GM12874 (cell line): ENCODE measurements around the gene TTC17.

ENCODE experiments used
- CTCF ChIP-seq: IDR thresholded peaks from 2 replicates; pipeline ENCODE4 v1.5.1; 2011; ENCODE audit warnings: low read depth, mild to moderate bottlenecking, control low read depth, low read length, moderate library complexity; ENCODE audit not compliant: insufficient read depth

TTC17 gene

GRCh38 chr11:43393765-43394355 lies 35.1 kb downstream of the TTC17 start:
- TF ChIP-seq CTCF = no peak

DNA sequence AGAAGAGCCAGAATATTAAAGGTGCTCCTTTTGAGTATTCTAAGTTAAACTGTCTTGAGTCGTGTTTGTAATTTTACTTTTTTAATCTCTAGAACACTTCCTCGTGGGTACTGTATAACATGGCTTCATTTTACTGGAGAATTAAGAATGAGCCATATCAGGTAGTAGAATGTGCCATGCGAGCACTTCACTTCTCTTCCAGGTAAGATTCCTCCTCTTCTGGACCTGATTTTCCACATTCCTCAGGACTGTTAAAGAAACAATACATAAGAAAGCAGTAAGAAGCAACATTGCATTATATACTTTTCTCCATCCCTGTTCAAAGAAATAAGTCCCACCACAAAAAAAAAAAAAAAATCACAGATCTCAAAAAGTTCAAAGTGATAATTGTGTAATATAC lies 37.9 kb downstream of the TTC17 start:
- TF ChIP-seq CTCF = no peak

DNA sequence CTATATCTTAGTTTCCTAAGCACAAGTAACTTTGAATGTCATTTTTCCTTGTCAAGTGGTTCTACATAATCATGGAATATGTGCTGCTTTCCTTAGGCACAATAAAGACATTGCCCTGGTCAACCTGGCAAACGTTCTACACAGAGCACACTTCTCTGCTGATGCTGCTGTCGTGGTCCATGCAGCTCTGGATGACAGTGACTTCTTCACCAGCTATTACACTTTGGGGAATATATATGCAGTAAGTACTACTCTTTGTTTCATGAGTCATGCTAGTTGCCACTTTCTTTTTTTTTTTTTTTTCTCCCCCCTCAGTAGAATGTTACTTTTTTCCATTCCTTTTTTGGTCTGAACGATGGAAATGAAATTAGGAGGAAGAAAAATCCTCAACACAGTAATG lies 38.5 kb downstream of the TTC17 start:
- TF ChIP-seq CTCF = no peak

DNA sequence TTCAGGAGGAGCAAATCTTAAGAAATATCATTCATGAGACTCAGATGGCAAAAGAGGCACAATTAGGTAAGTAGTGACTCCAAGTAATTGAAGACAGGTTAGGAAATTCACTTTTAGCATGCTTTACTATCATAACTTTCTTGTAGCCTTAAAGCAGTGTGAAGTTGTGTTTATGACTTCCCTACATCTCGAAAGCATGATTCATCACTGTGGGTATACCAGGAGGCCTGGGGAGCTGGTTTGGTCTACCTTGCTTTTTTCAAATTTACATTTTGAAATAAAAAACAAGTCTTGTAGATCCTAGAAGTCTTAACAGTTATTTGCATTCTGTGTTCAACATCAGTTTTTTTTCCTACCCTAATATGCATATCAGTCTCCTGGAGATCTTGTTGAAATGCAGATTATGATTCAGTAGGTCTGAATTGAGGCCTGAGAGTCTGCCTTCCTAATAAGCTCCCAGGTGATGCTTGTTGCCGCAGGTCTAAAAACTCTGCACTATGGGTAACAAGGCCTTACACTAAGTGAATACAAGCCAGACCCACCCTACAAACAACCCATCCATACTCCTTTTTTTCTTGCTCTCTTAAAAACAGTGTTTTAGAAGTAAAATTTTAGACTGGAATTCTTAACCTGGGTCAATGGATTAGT lies 41.4 kb downstream of the TTC17 start:
- TF ChIP-seq CTCF = no peak

DNA sequence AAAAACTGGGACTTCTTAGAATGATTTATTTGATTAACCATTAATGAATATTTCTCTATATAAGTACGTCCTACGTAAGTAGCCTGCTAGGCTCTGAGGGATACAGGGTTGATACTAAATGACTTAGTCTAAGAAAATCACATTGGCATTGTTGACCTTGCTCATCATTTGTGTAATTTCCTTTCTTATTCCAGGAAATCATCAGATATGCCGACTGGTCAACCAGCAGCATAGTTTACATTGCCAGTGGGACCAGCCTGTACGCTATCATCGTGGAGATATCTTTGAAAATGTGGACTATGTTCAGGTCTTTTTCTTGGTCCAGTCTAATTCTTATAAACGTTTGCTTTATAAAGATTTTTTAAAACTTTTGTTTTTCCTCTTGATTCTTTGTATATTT lies 42.5 kb downstream of the TTC17 start:
- no peak for TF ChIP-seq CTCF

DNA sequence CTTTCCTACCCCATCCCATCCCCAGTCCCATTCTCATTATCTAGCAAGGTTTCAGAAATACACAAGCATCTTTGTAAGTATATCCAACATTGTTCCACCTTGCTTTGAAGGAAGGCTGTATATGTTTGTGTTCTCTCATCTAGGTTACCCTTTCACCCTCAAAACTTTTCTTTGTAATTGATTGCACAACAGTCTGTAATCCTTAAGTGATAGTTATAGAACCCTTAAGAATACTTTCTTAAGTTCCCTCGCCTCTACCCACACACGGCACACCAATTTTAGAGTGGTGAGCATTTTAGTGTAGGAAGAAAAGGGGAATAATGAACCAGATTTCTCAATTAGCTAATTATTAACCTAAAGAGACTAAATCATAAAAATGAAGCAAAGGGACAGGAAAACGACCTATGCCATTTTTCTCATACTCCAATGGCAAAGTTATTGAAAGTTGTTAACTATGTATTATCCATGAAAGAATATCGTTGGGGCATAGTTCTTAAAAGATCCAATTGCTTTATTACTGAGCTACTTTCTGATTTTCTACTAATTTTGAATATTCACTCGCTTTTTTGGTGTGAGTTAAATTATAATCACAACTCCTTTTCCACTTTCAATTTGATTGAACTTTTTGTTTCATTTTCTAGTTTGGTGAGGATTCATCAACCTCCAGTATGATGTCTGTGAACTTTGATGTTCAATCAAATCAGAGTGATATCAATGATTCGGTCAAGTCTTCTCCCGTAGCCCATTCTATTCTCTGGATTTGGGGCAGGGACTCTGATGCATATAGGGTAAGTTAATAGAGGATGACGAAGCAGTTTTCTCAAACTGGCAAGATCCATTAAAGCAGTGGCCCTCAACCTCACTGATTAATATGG lies 44.9 kb downstream of the TTC17 start:
- no peak for TF ChIP-seq CTCF

DNA sequence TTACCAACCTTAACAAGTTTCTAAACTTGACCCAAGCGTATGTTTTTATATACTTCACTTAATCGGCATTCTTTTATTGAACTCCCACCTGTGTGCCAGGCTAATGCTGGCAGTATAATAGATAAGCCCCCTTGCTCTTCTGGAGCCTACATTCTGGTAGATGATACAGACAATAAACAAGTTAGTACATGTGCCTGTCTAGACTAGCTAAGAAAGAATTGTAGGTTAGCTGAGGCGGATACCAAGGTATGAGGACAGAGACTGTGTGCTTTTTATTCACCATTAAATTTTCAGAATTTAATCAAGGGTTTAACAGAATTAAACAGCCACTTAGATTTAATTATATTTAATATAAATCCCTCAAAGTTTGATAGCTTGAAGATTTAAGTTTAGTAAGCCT lies 45.7 kb downstream of the TTC17 start:
- TF ChIP-seq CTCF = no peak
